Ovary (tissue), 9 donors: Measurements from ENCODE around the gene JUND. TPM values are rescaled to one million over a fixed set of nuclear protein-coding genes. Genes with fewer than 3 reads are reported as not detected.

Experiments used
- DNase-seq, 5 donors: peaks; one replicate each; pipeline ENCODE4 v3.0.0-alpha.2; 2019 to 2020
- H3K27ac ChIP-seq, 2 donors: fragments of 200-600 bp; one replicate each; pipeline versions ENCODE4 v1.5.1 to v1.8.0; 2019 to 2022
- H3K27me3 ChIP-seq: fragments of 200-600 bp; one replicate; pipeline ENCODE4 v1.8.0; 2022
- H3K36me3 ChIP-seq: fragments of 200-600 bp; sonication (generic); one replicate; pipeline ENCODE4 v1.5.1; 2019
- H3K4me1 ChIP-seq: one replicate; pipeline ENCODE4 v1.8.1; 2013; ENCODE audit warnings: mild to moderate bottlenecking, moderate library complexity; ENCODE audit not compliant: insufficient read depth
- H3K4me3 ChIP-seq: fragments of 200-600 bp; sonication (generic); one replicate; pipeline ENCODE4 v1.5.1; 2017
- H3K9me3 ChIP-seq, 2 donors: fragments of 200-600 bp in 1 of 2; sonication (generic) in 1 of 2; one replicate each; pipeline versions ENCODE4 v1.5.1 to v1.8.1; 2013 to 2019; ENCODE audit warnings: mild to moderate bottlenecking in 1 of 2, moderate library complexity in 1 of 2
- CTCF ChIP-seq, 3 donors: fragments of 450-650 bp in 2 of 3; fragments of 200-600 bp in 1 of 3; IDR thresholded peaks; one replicate each; pipeline versions ENCODE4 v1.5.1 to v1.8.0; 2016 to 2022; ENCODE audit warnings: antibody characterized with exemption in 3 of 3, mild to moderate bottlenecking in 1 of 3
- EP300 ChIP-seq: sonication (generic); formaldehyde crosslinking; IDR thresholded peaks from one replicate; pipeline ENCODE4 v1.6.1; 2017; ENCODE audit warnings: antibody characterized with exemption
- POLR2A ChIP-seq: fragments of 450-650 bp; IDR thresholded peaks from one replicate; pipeline ENCODE4 v1.6.1; 2017; ENCODE audit warnings: antibody characterized with exemption, mild to moderate bottlenecking, moderate library complexity
- WGBS, 3 donors: extraction: QIAGEN DNeasy Blood & Tissue Kit in 1 of 3; methylation state at CpG; one replicate each; pipeline versions ENCODE4 v1.1.5 to v1.1.7; 2013 to 2017; 5-methylcytosine and 5-hydroxymethylcytosine counted together
- intact Hi-C, 4 donors: fragments of 100-400 bp; cut with DNase I; formaldehyde crosslinking; loops; one replicate each; pipeline versions ENCODE4 v1.11.0 to v1.15.1; 2022 to 2023
- microRNA-seq, 3 donors: library from miRNA; unstranded; fragments of <30 nt; microRNA quantifications; one replicate each; pipeline versions ENCODE4 to v1.2.0, GENCODE V29; 2019 to 2020
- polyA plus RNA-seq, 2 donors: library from polyadenylated mRNA; stranded (reverse); fragments of 200-250 nt in 1 of 2; fragments of 350-450 nt in 1 of 2; fragmentation: Illumina TruSeq in 1 of 2; extraction: RNeasy Lipid Tissue Mini Kit (QIAGEN cat#74804) in 1 of 2; gene quantifications; one replicate each; pipeline ENCODE4 v1.2.3, GENCODE V29; 2013 to 2014
- small RNA-seq: library from RNA; depleted of rRNA; stranded (forward); fragments of <200 nt; gene quantifications from one replicate; pipeline ENCODE3, GENCODE V24; 2016
- total RNA-seq, 7 donors: library from RNA; depleted of rRNA in 2 of 7; stranded (reverse); fragments of >200 nt in 2 of 7; fragmentation: NEBNext Ultra II Directional in 3 of 7; extraction: Animal tissue kit (Norgen Biotek cat#: 25700) in 3 of 7; gene quantifications; one replicate each; pipeline versions ENCODE4 v1.1.0 to v1.2.4, GENCODE V29; 2016 to 2023
- donor health status: DM: no; HTN: no; CAD: no; lungs with moderate emphysema.
- donor health status: DM: no; HTN: no; CAD: no.
- donor health status: Bipolar disorder and iron deficiency.
- donor health status: DM: yes; HTN: yes; CAD: no.
- donor health status: DM: no; HTN: no; CAD: no.
- donor health status: DM: yes; HTN: yes; CAD: no.

Gene JUND
- total and polyA plus RNA-seq, 9 donors = 95.2 to 1,260 (median 412) TPM

DNA sequence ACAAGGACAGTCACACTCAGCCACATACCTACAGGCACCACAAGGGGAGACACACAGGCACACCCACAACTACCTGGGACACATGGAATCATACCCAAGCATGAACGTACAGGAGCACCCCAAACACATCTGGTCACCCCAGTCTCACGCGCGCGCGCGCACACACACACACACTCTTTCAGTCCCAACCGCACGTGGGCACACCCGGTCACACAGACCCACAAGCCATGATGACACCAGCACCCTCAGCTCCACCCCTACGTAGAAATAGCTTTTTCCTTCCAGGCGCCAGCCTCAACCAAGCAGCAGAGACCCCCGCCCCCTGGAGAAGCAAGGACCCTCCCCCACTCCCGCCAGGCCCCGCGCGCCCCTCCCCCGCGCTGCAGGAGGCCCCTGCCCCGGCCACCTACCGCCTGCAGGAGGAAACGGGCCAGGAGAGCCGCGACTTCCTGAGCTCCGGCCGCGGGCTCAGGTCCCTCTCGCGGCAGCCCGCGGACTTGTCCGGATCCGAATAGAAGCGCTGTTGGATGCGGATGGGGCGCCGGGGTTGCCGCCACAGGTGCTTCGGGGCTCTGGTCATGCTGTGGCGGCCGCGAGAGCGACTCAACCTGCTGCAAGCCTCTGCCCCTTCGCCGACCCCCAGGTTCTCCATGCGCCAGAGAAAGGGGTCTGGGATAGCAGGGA, 48.7 kb downstream of the JUND start:
- H3K4me1 ChIP-seq = peaks cover 2% of the 10 kb centered on the region
- H3K27me3 ChIP-seq = no peaks in the 10 kb centered on the region
- H3K27ac ChIP-seq = no peak overlapping the region
- DNase-seq = no peak
- peaks cover 0 to 9% of the 10 kb centered on the region in 2 donors for H3K9me3 ChIP-seq
- no peak for TF ChIP-seq CTCF (IDR thresholded peaks at IDR 0.05)
- no peak for TF ChIP-seq EP300
- no peak for TF ChIP-seq POLR2A
- H3K4me3 ChIP-seq = no peak overlapping the region
- no peaks in the 10 kb centered on the region for H3K36me3 ChIP-seq
- intact Hi-C loops = no loop called here
- 2 to 4% (median 3%) methylated on average over 25 to 46 of the region's 46 CpGs for WGBS, 3 donors

DNA sequence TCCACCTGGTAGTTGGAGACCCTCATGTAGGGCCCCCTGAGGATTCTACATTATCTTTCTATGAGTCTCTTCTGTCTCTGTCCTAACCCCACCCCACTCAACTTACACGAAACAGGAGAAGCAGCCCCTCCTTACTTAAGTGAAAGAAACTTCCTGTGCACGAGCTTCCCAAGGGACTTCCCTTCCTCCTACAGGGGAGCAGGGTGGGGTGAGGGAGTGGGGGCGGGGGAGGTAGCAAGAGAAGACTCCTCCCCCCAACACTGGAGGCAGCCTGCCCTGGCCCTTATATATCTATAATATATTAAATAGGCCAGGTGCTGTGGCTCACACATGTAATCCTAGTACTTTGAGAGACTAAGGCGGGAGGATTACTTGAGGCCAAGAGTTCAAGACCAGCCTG, 49.6 kb downstream of the JUND start:
- Histone ChIP-seq H3K27ac (no peak overlapping the region), H3K36me3 (no peaks in the 10 kb centered on the region), H3K9me3 (peaks cover 0 to 9% of the 10 kb centered on the region in 2 donors), H3K27me3 (no peaks in the 10 kb centered on the region), H3K4me3 (no peak overlapping the region), H3K4me1 (peaks cover 2% of the 10 kb centered on the region)
- intact Hi-C loops = no loop called here
- 14 to 19% (median 14%) methylated on average over 4 of the region's 4 CpGs for WGBS, 3 donors
- DNase-seq = no peak
- TF ChIP-seq POLR2A (no peak), CTCF (IDR thresholded peaks at IDR 0.05) (no peak)

GRCh38 chr19:18230941-18231734, 50.3 kb downstream of the JUND start:
- H3K4me1 ChIP-seq = peaks cover 2% of the 10 kb centered on the region
- H3K27me3 ChIP-seq = peaks cover 3% of the 10 kb centered on the region
- intact Hi-C loops = no loop called here
- peaks cover 0 to 9% of the 10 kb centered on the region in 2 donors for H3K9me3 ChIP-seq
- DNase-seq = peak in 1 of 5 donors; percentile 51
- H3K36me3 ChIP-seq = no peaks in the 10 kb centered on the region
- H3K27ac ChIP-seq = no peak overlapping the region
- H3K4me3 ChIP-seq = no peak overlapping the region
- 24 to 29% (median 25%) methylated on average over 18 of the region's 18 CpGs for WGBS, 3 donors
- TF ChIP-seq EP300 (no peak), CTCF (IDR thresholded peaks at IDR 0.05) (no peak), POLR2A (no peak)

DNA sequence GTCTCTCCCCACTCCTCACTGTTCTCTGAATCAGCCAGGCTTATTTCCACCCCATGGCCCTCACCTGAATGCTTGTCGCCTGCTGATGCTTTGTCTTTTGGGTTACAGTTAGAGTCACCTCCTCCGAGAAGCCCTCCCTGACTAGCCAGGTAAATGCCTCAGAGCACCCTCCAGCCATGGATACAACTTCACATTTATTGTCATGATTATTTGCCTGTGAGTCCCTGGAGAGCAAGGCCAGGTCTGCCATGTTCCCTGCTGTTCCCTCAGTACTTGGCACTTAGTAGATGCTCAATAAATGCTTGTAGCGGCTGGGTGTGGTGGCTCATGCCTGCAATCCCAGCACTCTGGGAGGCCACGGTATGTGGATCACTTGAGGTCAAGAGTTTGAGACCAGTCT, 51.5 kb downstream of the JUND start:
- Histone ChIP-seq H3K4me1 (peaks cover 6% of the 10 kb centered on the region), H3K27me3 (peaks cover 4% of the 10 kb centered on the region), H3K4me3 (no peak overlapping the region), H3K9me3 (peaks cover 0 to 9% of the 10 kb centered on the region in 2 donors), H3K36me3 (no peaks in the 10 kb centered on the region), H3K27ac (no peak overlapping the region)
- intact Hi-C loops = loop anchor here in 1 of 4 donors (10.0 kb wide), 1 partner anchor 75 kb away; the partner anchor contains the start of gene PIK3R2
- 70 to 76% (median 74%) methylated on average over 4 of the region's 4 CpGs for WGBS, 3 donors
- no peak for TF ChIP-seq CTCF (IDR thresholded peaks at IDR 0.05)
- no peak for TF ChIP-seq POLR2A
- no peak for TF ChIP-seq EP300
- no peak for DNase-seq

Small RNAs within 50 kb of the gene (microRNA-seq; reads per million reads assigned to microRNA genes)
- 0.71 to 1.1 (median 1.1) reads per million in 3 donors for gene MIR3188

Small RNAs within 50 kb of the gene (small RNA-seq; reads per million reads assigned to genes)
- not detected for gene MIR3188
- gene RPL39P38 = not detected

Other genes with a start within 250 kb of the JUND start
- under 1 TPM; 0.31 to 0.89 (median 0.57) TPM for gene IL12RB1, start 194.7 kb downstream of the JUND start, total RNA-seq
- under 1 TPM; 0.22 to 0.70 TPM for gene IL12RB1, start 194.7 kb downstream of the JUND start, polyA plus RNA-seq
- gene MAST3, start 183.8 kb downstream of the JUND start, total RNA-seq = 10 to 100 TPM in 3 of 7 donors, 1 to 10 TPM in 4; 7.8 to 12.2 (median 9.9) TPM
- gene MAST3, start 183.8 kb downstream of the JUND start, polyA plus RNA-seq = 1 to 10 TPM; 2.4 to 5.7 TPM
- 10 to 100 TPM; 16.5 to 63.2 (median 48.9) TPM for gene PIK3R2, start 128.5 kb downstream of the JUND start, total RNA-seq
- gene PIK3R2, start 128.5 kb downstream of the JUND start, polyA plus RNA-seq = 10 to 100 TPM; 12.8 to 13.6 TPM
- 10 to 100 TPM; 10.1 to 70.9 (median 16.1) TPM for gene IFI30, start 107.8 kb downstream of the JUND start, total RNA-seq
- 10 to 100 TPM; 21.8 to 34.4 TPM for gene IFI30, start 107.8 kb downstream of the JUND start, polyA plus RNA-seq
- gene MPV17L2, start 88.4 kb downstream of the JUND start, total RNA-seq = 10 to 100 TPM in 2 of 7 donors, 1 to 10 TPM in 5; 6.9 to 15.2 (median 8.6) TPM
- gene MPV17L2, start 88.4 kb downstream of the JUND start, polyA plus RNA-seq = 10 to 100 TPM in 1 of 2 donors, 1 to 10 TPM in 1; 3.5 to 12.0 TPM
- 10 to 100 TPM in 2 of 7 donors, 1 to 10 TPM in 5; 1.9 to 32.9 (median 9.0) TPM for gene RAB3A, start 77.6 kb downstream of the JUND start, total RNA-seq
- 1 to 10 TPM; 5.5 to 7.9 TPM for gene RAB3A, start 77.6 kb downstream of the JUND start, polyA plus RNA-seq
- gene PDE4C, start 55.2 kb downstream of the JUND start, total RNA-seq = 1 to 10 TPM in 4 of 7 donors, under 1 TPM in 2, not detected in 1; 0.57 to 1.7 (median 1.1) TPM
- under 1 TPM; 0.50 to 0.67 TPM for gene PDE4C, start 55.2 kb downstream of the JUND start, polyA plus RNA-seq
- gene IQCN, start 7.2 kb downstream of the JUND start, total RNA-seq = 10 to 100 TPM in 5 of 7 donors, 1 to 10 TPM in 2; 6.0 to 18.4 (median 11.7) TPM
- gene IQCN, start 7.2 kb downstream of the JUND start, polyA plus RNA-seq = 1 to 10 TPM; 2.5 to 9.3 TPM
- gene LSM4, start 41.5 kb upstream of the JUND start, total RNA-seq = 100 to 1,000 TPM in 1 of 7 donors, 10 to 100 TPM in 6; 45.0 to 121 (median 77.3) TPM
- gene LSM4, start 41.5 kb upstream of the JUND start, polyA plus RNA-seq = 10 to 100 TPM; 38.3 to 66.0 TPM
- 10 to 100 TPM in 6 of 7 donors, 1 to 10 TPM in 1; 9.3 to 64.5 (median 50.3) TPM for gene PGPEP1, start 59.0 kb upstream of the JUND start, total RNA-seq
- 10 to 100 TPM; 13.8 to 16.9 TPM for gene PGPEP1, start 59.0 kb upstream of the JUND start, polyA plus RNA-seq
- gene GDF15, start 104.5 kb upstream of the JUND start, total RNA-seq = 10 to 100 TPM in 2 of 7 donors, 1 to 10 TPM in 5; 1.5 to 20.9 (median 3.7) TPM
- 1 to 10 TPM in 1 of 2 donors, under 1 TPM in 1; 0.67 to 2.7 TPM for gene GDF15, start 104.5 kb upstream of the JUND start, polyA plus RNA-seq
- 1 to 10 TPM; 1.8 to 9.2 (median 2.4) TPM for gene LRRC25, start 116.0 kb upstream of the JUND start, total RNA-seq
- 1 to 10 TPM; 1.4 to 3.2 TPM for gene LRRC25, start 116.0 kb upstream of the JUND start, polyA plus RNA-seq
- gene SSBP4, start 137.8 kb upstream of the JUND start, total RNA-seq = 100 to 1,000 TPM in 2 of 7 donors, 10 to 100 TPM in 5; 58.9 to 124 (median 88.3) TPM
- gene SSBP4, start 137.8 kb upstream of the JUND start, polyA plus RNA-seq = 10 to 100 TPM in 1 of 2 donors, 1 to 10 TPM in 1; 4.6 to 90.3 TPM
- gene ISYNA1, start 156.5 kb upstream of the JUND start, total RNA-seq = 100 to 1,000 TPM in 6 of 7 donors, 10 to 100 TPM in 1; 45.2 to 345 (median 217) TPM
- 100 to 1,000 TPM in 1 of 2 donors, 1 to 10 TPM in 1; 9.6 to 144 TPM for gene ISYNA1, start 156.5 kb upstream of the JUND start, polyA plus RNA-seq
- 10 to 100 TPM in 6 of 7 donors, 1 to 10 TPM in 1; 9.8 to 22.3 (median 19.8) TPM for gene ELL, start 240.4 kb upstream of the JUND start, total RNA-seq
- 10 to 100 TPM in 1 of 2 donors, 1 to 10 TPM in 1; 1.6 to 12.3 TPM for gene ELL, start 240.4 kb upstream of the JUND start, polyA plus RNA-seq